GM13976 (cell line): ENCODE measurements around the gene UPK3A.

Source experiments
- DNase-seq: peaks from one replicate; pipeline ENCODE4 v3.0.0; 2012; ENCODE audit warnings: low spot score
- in situ Hi-C: fragments of 300-500 bp; cut with MboI; formaldehyde crosslinking; loops from one replicate; pipeline ENCODE4 v1.12.0; 2022; ENCODE audit warnings: low sequenced_read_pairs, mixed read lengths, inconsistent platforms; ENCODE audit not compliant: unreplicated experiment
- TF ChIP-seq, protein P1 (sequence below): IDR thresholded peaks from 2 replicates; pipeline ENCODE4 v1.5.1; 2012; ENCODE audit warnings: borderline replicate concordance, mild to moderate bottlenecking; ENCODE audit not compliant: insufficient read depth; ENCODE audit errors: extremely low read depth, missing control alignments, control extremely low read depth

Gene UPK3A

DNA sequence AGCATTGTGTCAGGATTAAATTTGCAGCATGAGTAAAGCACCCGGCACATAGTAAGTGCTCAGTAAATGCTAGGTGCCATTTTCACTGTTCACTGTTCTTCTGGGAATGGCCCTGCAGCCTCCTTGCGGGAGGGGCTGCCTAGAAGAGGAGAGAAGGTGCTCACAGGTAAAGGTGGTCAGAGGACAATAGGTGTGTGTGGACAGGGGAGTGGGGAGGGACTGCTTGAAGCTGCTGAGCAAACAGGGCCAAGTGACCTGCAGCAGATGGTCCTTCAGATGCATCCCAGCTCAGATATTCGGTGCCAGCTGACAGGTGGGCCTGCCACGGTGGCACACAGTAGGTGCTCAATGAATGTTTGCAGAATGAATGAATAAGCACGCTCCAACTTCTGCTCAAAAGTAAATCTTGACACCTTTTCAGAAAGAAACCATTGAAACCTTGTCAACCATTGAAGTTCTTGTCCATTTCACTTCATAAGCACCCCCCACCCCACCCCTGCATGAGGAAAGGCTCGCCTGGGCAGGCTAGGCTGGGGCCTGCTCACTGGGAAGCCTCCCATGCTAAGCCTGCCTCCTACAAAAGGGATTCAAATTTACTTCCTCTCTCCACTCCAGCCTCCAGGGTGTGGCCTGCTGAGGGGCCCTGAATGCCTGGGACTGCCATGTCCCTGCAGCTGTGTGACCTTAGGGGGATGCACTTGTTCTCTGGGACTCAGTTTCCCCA lies 45.6 kb upstream of the UPK3A start:
- no peak for DNase-seq
- TF ChIP-seq, protein P1, sequence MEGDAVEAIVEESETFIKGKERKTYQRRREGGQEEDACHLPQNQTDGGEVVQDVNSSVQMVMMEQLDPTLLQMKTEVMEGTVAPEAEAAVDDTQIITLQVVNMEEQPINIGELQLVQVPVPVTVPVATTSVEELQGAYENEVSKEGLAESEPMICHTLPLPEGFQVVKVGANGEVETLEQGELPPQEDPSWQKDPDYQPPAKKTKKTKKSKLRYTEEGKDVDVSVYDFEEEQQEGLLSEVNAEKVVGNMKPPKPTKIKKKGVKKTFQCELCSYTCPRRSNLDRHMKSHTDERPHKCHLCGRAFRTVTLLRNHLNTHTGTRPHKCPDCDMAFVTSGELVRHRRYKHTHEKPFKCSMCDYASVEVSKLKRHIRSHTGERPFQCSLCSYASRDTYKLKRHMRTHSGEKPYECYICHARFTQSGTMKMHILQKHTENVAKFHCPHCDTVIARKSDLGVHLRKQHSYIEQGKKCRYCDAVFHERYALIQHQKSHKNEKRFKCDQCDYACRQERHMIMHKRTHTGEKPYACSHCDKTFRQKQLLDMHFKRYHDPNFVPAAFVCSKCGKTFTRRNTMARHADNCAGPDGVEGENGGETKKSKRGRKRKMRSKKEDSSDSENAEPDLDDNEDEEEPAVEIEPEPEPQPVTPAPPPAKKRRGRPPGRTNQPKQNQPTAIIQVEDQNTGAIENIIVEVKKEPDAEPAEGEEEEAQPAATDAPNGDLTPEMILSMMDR: no peak
- in situ Hi-C loops: no loop called here

DNA sequence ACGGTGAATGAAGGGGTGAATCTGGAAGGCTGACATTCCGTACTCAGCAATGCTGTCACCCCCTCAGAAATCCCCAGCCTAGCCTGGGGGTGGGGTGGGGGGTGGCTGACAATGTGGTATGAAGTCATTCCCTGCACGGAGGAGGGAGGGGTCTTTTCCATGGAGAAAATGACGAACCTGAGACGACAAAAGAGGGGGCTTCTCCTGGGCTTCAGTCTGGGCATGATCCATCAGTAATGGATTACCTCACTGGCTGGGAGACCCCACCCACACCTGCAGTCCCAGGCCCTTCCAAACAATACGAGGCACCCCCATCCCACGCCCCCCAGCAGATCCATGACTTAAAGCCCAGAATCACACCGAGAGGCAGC lies 45.1 kb upstream of the UPK3A start:
- no peak for DNase-seq

DNA sequence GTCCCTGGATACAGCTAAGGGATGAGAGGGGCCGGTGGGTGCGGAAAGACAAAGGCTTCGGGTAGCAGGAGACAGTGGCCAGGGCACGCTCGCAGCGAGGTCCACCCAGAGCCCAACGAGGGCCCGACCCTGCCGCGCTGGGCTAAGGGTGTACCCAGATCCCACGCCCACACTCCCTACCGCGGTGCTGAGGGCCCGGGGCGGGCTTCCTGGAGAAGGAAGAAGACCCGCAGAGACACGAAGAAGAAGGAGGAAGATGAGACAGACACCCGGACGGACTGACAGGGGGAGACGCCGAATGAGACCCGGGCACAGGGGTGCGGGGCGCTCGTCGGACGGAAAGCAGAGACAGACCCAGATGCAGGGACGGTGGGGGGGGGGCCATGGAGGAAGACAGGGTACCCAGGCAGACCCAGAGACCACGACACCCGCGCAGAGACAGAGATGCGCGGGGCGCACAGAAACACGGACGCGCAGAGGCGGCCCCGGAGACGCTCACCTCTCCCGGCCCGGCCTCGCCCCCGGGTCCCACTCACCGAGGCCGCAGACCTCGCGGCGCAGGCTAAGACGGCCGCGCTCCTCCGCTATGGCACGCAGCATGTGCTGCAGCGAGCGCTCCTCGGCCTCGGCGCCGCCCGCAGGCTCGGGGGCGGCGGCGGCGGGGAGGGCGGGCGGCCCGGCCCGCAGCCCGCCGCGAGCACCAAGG lies 44.5 kb upstream of the UPK3A start:
- no peak for DNase-seq

More for the DNA sequence above, 45.1 kb upstream of the UPK3A start:
- TF ChIP-seq, protein P1: no peak
- in situ Hi-C loops: no loop called here

DNA sequence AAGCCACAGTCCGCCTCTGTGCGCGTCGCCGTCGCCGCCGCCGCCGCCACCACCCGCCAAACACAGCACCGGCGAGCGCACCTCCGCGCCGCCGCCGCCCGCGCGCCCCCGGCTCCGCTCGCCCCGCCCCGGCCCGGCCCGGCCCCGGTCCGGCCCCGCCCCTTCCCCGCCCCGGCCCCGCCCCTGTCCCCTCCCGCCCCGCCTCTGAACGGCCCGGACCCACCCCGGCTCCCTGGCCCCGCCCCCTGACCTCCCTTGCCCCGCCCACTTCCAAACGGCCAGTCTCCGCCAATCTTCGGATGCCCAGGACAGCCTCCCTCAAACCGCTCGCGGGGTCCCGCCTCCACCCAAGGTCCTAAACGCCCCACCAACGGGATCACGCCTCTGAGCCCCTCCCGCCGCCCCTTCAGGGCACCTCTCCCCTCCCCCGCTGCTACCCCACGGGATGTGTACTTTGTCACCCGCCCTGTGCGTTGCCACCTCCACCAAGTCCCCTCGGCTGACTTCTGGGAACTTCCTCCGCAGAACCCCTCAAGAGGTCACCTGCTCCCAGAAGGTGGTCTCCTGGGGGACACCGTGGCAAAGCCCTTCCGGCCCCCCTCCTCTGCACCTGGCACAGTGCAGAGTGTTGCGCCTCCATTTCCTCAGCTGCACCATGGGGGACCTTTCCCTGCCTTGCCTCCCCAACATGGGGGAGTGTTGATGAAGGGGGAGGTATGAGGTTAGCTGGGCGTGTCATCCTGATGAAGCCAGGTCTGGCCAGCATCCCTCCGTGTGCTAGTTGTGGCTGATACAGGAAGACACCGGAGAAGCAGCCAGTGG lies 43.7 kb upstream of the UPK3A start, which contains the start of gene KIAA0930:
Gene KIAA0930, minus strand, starts transcription at position 85 of the 822 bp plus-strand sequence. CDS start 191 bp downstream, outside the sequence.
- in situ Hi-C loops: no loop called here
- TF ChIP-seq, protein P1: no peak
- DNase-seq: peak; percentile 99

More for the DNA sequence above, 44.5 kb upstream of the UPK3A start:
- in situ Hi-C loops: no loop called here
- TF ChIP-seq, protein P1: no peak

DNA sequence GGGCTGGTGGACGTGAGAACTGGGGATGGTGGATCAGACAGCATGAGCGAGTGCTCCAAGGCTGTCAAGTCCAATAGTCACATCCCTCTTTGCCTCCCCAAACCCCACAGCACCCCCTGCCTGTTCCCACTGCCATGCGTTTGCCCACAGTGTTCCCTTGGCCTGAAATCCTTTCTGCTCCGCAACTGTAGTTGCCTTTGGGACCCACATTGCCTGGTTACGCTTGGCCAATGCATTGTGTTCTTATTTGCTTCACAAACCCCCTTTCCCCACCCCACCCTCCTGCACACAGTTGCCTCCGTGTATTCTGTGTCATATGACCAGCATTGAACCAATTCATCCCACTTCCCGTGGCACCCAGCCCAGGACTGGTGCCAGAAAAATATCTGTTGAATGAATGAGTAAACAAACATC lies 42.0 kb upstream of the UPK3A start:
- DNase-seq: no peak
- TF ChIP-seq, protein P1: peak; percentile 22
- in situ Hi-C loops: no loop called here

DNA sequence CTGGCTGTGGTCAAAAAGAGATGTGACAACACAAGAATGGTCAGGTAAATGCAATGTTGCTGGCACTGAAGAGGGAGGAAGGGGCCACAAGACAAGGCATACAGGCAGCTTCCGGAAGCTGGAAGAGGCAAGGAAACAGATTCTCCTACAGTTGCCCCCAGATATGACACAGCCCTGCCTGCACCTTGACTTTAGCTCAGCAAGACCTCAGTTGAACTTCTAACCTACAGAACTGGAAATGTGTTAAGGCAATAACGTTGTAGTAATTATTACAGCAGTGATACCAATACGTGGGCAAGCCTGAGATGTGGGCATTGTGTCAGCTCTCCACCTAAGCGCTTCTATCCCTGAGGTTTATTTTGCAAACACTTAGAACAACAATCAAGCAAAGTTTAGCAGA lies 39.8 kb upstream of the UPK3A start:
- in situ Hi-C loops: no loop called here
- TF ChIP-seq, protein P1: no peak
- no peak for DNase-seq
